HFF-Myc (cell line): ENCODE results near the gene ISOC2.

Experiments used
- DNase-seq: peaks from one replicate; pipeline ENCODE4 v3.0.0-alpha.2; 2011; ENCODE audit warnings: low read depth; ENCODE audit errors: extremely low read depth
- H3K4me3 ChIP-seq: replicated peaks from 2 replicates; pipeline ENCODE4 v1.5.1; 2011; ENCODE audit warnings: low read depth, mild to moderate bottlenecking, control low read depth, low read length
- CTCF ChIP-seq: IDR thresholded peaks from 2 replicates; pipeline ENCODE4 v1.5.1; 2012; ENCODE audit warnings: mild to moderate bottlenecking, low read depth, low read length, control low read depth; ENCODE audit errors: missing control alignments

Gene ISOC2

GRCh38 chr19:55467236-55468053 is 6.0 kb upstream of the ISOC2 start:
- peak; percentile 98 for TF ChIP-seq CTCF
- no peak overlapping the region for H3K4me3 ChIP-seq
- no peak for DNase-seq

GRCh38 chr19:55466241-55466614 is 4.8 kb upstream of the ISOC2 start:
- no peak overlapping the region for H3K4me3 ChIP-seq
- no peak for TF ChIP-seq CTCF
- no peak for DNase-seq

GRCh38 chr19:55465460-55466240 is 4.2 kb upstream of the ISOC2 start:
- H3K4me3 ChIP-seq = no peak overlapping the region
- TF ChIP-seq CTCF = no peak
- DNase-seq = no peak

GRCh38 chr19:55464662-55465054 is 3.2 kb upstream of the ISOC2 start, which contains the start of gene C19orf85:
TSS of gene C19orf85 (minus strand) at chr19:55464751. CDS start at chr19:55464554, 197 bp downstream.
- no peak for TF ChIP-seq CTCF
- no peak within 1 kb of the TSS for H3K4me3 ChIP-seq
- DNase-seq = no peak

GRCh38 chr19:55464039-55464661 is 2.7 kb upstream of the ISOC2 start:
- no peak for DNase-seq
- TF ChIP-seq CTCF = no peak
- H3K4me3 ChIP-seq = no peak overlapping the region

GRCh38 chr19:55463583-55464031 is 2.2 kb upstream of the ISOC2 start:
- no peak overlapping the region for H3K4me3 ChIP-seq
- TF ChIP-seq CTCF = no peak
- DNase-seq = no peak
